Endothelial cell of umbilical vein (primary cell): ENCODE results near the gene SIGLEC8. TPM values are rescaled to one million over a fixed set of nuclear protein-coding genes. Genes with fewer than 3 reads are reported as not detected.
A peak's percentile ranks its signal among the peaks of the same experiment; 100 is the strongest.

ENCODE experiments used
- BruUV-seq: library from RNA; stranded (reverse); fragments of 400-500 nt; replicated peaks from 2 replicates; lab custom pipeline; 2021; lab: Mats Ljungman, UMichigan
- CTCF ChIA-PET: fragments of 300-600, 350-600 bp; sonication (Branson Sonifier 250); formaldehyde crosslinking; loops from one replicate; lab custom pipeline; 2021; ENCODE audit warnings: antibody characterized with exemption, inconsistent platforms; lab: Charles Lee
- POLR2A ChIA-PET: fragments of 300-600, 350-600 bp; sonication (Branson Sonifier 250); formaldehyde crosslinking; loops from one replicate; lab custom pipeline; 2021; ENCODE audit warnings: antibody characterized with exemption, inconsistent platforms; lab: Charles Lee
- DNase-seq: peaks from one replicate; pipeline ENCODE4 v3.0.0-alpha.2; 2011; ENCODE audit warnings: low read depth, low spot score
- FAIRE-seq: peaks from 2 replicates; lab custom pipeline; 2011; peaks lifted over from hg19 to GRCh38; lab: Jason Lieb, UNC
- H2AFZ ChIP-seq: 2 replicates; pipeline ENCODE4 v1.6.0; 2012; ENCODE audit warnings: low read depth, low read length, control low read depth, inconsistent platforms
- H3K27ac ChIP-seq: 2 replicates; pipeline ENCODE4 v1.5.1; 2011; ENCODE audit warnings: low read depth, mild to moderate bottlenecking, control low read depth, low read length, moderate library complexity; ENCODE audit not compliant: insufficient read depth
- H3K27me3 ChIP-seq, 2 experiments: 2 replicates each; pipeline versions ENCODE4 v1.6.0 to v1.6.1; 2011; ENCODE audit warnings: low read length in 2 of 2, mixed read lengths in 1 of 2; ENCODE audit not compliant: control insufficient read depth in 2 of 2, insufficient read depth in 2 of 2
- H3K36me3 ChIP-seq, 2 experiments: 2 replicates in 1 of 2; 3 replicates in 1 of 2; pipeline ENCODE4 v1.5.1; 2011; ENCODE audit warnings: low read length in 2 of 2, mild to moderate bottlenecking in 1 of 2, moderate library complexity in 1 of 2; ENCODE audit not compliant: control insufficient read depth in 2 of 2, insufficient read depth in 2 of 2; ENCODE audit errors: extremely low read depth in 1 of 2
- H3K4me1 ChIP-seq: 3 replicates; pipeline ENCODE4 v1.5.1; 2011; ENCODE audit warnings: mild to moderate bottlenecking, low read length; ENCODE audit not compliant: control insufficient read depth, insufficient read depth; ENCODE audit errors: extremely low read depth
- H3K4me2 ChIP-seq: 2 replicates; pipeline ENCODE4 v1.6.1; 2011; ENCODE audit warnings: low read length, control low read depth, mixed read lengths; ENCODE audit not compliant: insufficient read depth
- H3K4me3 ChIP-seq, 3 experiments: fragments of 200-600 bp in 1 of 3; sonication (generic), shearing (Covaris generic) in 1 of 3; replicated peaks in 1 of 3; 2 replicates each; pipeline ENCODE4 v1.5.1; 2011 to 2016; ENCODE audit warnings: control low read depth in 3 of 3, low read length in 3 of 3, mild to moderate bottlenecking in 2 of 3, inconsistent platforms in 1 of 3, low read depth in 1 of 3, moderate library complexity in 1 of 3; ENCODE audit not compliant: insufficient read depth in 1 of 3
- H3K79me2 ChIP-seq: 2 replicates; pipeline ENCODE4 v1.6.0; 2012; ENCODE audit warnings: low read length, inconsistent platforms; ENCODE audit not compliant: control insufficient read depth, insufficient read depth
- H3K9ac ChIP-seq: replicated peaks from 2 replicates; pipeline ENCODE3; 2011; ENCODE audit warnings: low read length, control low read depth; ENCODE audit not compliant: insufficient read depth; ENCODE audit errors: extremely low read depth
- H3K9me1 ChIP-seq: replicated peaks from 3 replicates; pipeline ENCODE4 v1.6.0; 2011; ENCODE audit warnings: mild to moderate bottlenecking, low read length; ENCODE audit not compliant: control insufficient read depth, insufficient read depth; ENCODE audit errors: extremely low read depth
- H3K9me3 ChIP-seq: replicated peaks from 2 replicates; pipeline ENCODE4 v1.5.1; 2012; ENCODE audit warnings: low read length, inconsistent platforms; ENCODE audit not compliant: control insufficient read depth, insufficient read depth
- H4K20me1 ChIP-seq: replicated peaks from 2 replicates; pipeline ENCODE3; 2011; ENCODE audit warnings: mild to moderate bottlenecking, low read length; ENCODE audit not compliant: control insufficient read depth, insufficient read depth; ENCODE audit errors: extremely low read depth
- EZH2 ChIP-seq: IDR thresholded peaks from 2 replicates; pipeline ENCODE4 v1.6.1; 2012; ENCODE audit warnings: borderline replicate concordance, low read depth, mild to moderate bottlenecking, moderate library complexity, low read length, inconsistent platforms; ENCODE audit not compliant: severe bottlenecking
- FOS ChIP-seq: IDR thresholded peaks from 2 replicates; pipeline ENCODE4 v1.6.1; 2011; ENCODE audit warnings: mild to moderate bottlenecking, low read length, moderate library complexity, borderline replicate concordance; ENCODE audit not compliant: insufficient read depth
- JUN ChIP-seq: IDR thresholded peaks from 2 replicates; pipeline ENCODE4 v1.6.1; 2011; ENCODE audit warnings: borderline replicate concordance, low read depth; ENCODE audit not compliant: insufficient read length, insufficient read depth
- MYC ChIP-seq: IDR thresholded peaks from one replicate; pipeline ENCODE4 v1.6.1; 2011; ENCODE audit warnings: mild to moderate bottlenecking, low read depth, low read length
- POLR2A ChIP-seq: IDR thresholded peaks from 2 replicates; pipeline ENCODE4 v1.6.1; 2012; ENCODE audit warnings: low read depth, mild to moderate bottlenecking, control low read depth, low read length
- dilution Hi-C: fragments of 300-500 bp; cut with MboI; formaldehyde crosslinking; loops from one replicate; pipeline ENCODE4 v1.15.0; 2019; ENCODE audit warnings: low sequenced_read_pairs; ENCODE audit not compliant: extremely low pct_ligation_motif_present
- intact Hi-C: fragments of 100-400 bp; cut with micrococcal nuclease; formaldehyde crosslinking; loops from one replicate; pipeline ENCODE4 v1.10.0; 2022
- polyA plus RNA-seq, 4 experiments: library from polyadenylated mRNA; depleted of rRNA in 3 of 4; stranded (reverse) in 3 of 4; unstranded in 1 of 4; fragments of >200 nt; gene quantifications; 2 replicates each; pipeline versions ENCODE4 v1.2.1 to v1.2.3, GENCODE V29; 2011 to 2012; ENCODE audit warnings: missing spikeins in 1 of 4
- total RNA-seq: library from RNA; stranded (reverse); gene quantifications from 2 replicates; pipeline ENCODE4 v1.2.3, GENCODE V29; 2021
- TF ChIP-seq, protein P1 (sequence below), 2 donors: IDR thresholded peaks; 1 replicate in 1 of 2; 2 replicates in 1 of 2; pipeline ENCODE4 v1.5.1; 2011; ENCODE audit warnings: low read length in 2 of 2, mild to moderate bottlenecking in 2 of 2, moderate library complexity in 2 of 2, control low read depth in 1 of 2, inconsistent platforms in 1 of 2, low read depth in 1 of 2; ENCODE audit not compliant: insufficient read depth in 1 of 2; ENCODE audit errors: extremely low read depth in 1 of 2

SIGLEC8 gene
- total and polyA plus RNA-seq, 2 donors (not counting 3 experiments of a cell fraction or from before 2014, with no cell fraction given), result not detected

DNA sequence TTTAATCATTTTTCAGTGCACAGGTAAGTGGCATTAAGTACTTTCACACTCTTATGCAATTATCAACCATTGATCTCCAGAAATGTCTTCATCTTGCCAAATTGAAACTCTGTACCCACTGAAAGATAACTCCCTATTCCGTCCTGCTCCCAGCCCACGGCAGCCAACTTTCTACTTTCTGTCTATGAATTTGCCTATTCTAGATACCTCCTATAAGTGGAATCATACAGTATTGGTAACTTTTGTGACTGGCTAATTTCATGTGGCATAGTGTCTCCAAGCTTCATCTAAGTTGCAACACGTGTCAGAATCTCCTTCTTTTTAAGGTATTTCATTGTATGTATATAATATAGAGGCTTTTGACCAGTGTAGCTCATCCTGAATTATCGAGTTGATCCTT is 14.4 kb upstream of the SIGLEC8 start:
- no peaks in the 10 kb centered on the region for H3K9me3 ChIP-seq
- no peaks in the 10 kb centered on the region for H3K36me3 ChIP-seq
- intact Hi-C loops (loop anchor here (1.0 to 2.0 kb wide), 5 partner anchors 43 to 306 kb away; no protein-coding TSS in a partner anchor), dilution Hi-C loops (no loop called here)
- no peaks in the 10 kb centered on the region for H3K79me2 ChIP-seq
- H3K27ac ChIP-seq, result no peak overlapping the region
- H4K20me1 ChIP-seq, result no peaks in the 10 kb centered on the region
- CTCF ChIA-PET, result interaction anchor here (0.6 to 10.3 kb wide), 17 partner anchors 9 to 307 kb away, joined by 3 to 414 read pairs (median 4); no protein-coding TSS in a partner anchor
- DNase-seq (no peak), FAIRE-seq (no peak)
- no peak overlapping the region for H3K9ac ChIP-seq
- H3K9me1 ChIP-seq, result no peaks in the 10 kb centered on the region
- no peak overlapping the region for H3K4me3 ChIP-seq
- TF ChIP-seq JUN (no peak), EZH2 (no peak), POLR2A (no peak)
- TF ChIP-seq, protein P1, sequence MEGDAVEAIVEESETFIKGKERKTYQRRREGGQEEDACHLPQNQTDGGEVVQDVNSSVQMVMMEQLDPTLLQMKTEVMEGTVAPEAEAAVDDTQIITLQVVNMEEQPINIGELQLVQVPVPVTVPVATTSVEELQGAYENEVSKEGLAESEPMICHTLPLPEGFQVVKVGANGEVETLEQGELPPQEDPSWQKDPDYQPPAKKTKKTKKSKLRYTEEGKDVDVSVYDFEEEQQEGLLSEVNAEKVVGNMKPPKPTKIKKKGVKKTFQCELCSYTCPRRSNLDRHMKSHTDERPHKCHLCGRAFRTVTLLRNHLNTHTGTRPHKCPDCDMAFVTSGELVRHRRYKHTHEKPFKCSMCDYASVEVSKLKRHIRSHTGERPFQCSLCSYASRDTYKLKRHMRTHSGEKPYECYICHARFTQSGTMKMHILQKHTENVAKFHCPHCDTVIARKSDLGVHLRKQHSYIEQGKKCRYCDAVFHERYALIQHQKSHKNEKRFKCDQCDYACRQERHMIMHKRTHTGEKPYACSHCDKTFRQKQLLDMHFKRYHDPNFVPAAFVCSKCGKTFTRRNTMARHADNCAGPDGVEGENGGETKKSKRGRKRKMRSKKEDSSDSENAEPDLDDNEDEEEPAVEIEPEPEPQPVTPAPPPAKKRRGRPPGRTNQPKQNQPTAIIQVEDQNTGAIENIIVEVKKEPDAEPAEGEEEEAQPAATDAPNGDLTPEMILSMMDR (IDR thresholded peaks at IDR 0.05; ENCODE audit: extremely low read depth in 1 of 2, insufficient read depth in 1 of 2, low read depth in 1 of 2, low read length in 2 of 2), result no peak
- no peaks in the 10 kb centered on the region for H3K27me3 ChIP-seq
- no peak overlapping the region for H2AFZ ChIP-seq
- POLR2A ChIA-PET, result no interaction called here
- H3K4me1 ChIP-seq, result peaks cover 4% of the 10 kb centered on the region
- no peak overlapping the region for H3K4me2 ChIP-seq
- BruUV-seq, result no TSS peak

DNA sequence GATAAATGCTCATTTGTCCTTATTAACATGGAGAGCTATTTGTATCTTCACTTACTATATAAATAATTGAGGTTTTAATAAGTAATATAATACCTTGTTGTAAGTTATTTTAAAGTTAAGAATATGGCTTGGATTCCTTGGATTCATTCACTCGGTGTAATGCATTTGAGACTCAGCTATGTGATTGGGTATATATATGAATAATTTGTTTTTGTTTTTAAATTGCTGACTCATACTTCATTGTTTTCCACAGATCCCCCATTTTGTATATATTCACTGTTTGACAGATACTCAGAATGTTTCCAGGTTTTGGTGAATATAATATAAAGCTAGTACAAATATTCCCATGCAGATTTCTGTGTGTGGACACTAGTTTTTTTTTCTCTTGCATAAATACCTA is 13.3 kb upstream of the SIGLEC8 start:
- H3K9ac ChIP-seq, result no peak overlapping the region
- dilution Hi-C loops (no loop called here), intact Hi-C loops (no loop called here)
- H3K36me3 ChIP-seq, result no peaks in the 10 kb centered on the region
- no TSS peak for BruUV-seq
- H3K79me2 ChIP-seq, result no peaks in the 10 kb centered on the region
- H2AFZ ChIP-seq, result no peak overlapping the region
- no peaks in the 10 kb centered on the region for H3K27me3 ChIP-seq
- no peaks in the 10 kb centered on the region for H3K9me1 ChIP-seq
- ChIA-PET POLR2A (no interaction called here), CTCF (interaction anchor here (0.9 to 10.3 kb wide), 10 partner anchors 9 to 306 kb away, joined by 3 to 414 read pairs (median 6); no protein-coding TSS in a partner anchor)
- H3K4me2 ChIP-seq, result no peak overlapping the region
- H3K9me3 ChIP-seq, result no peaks in the 10 kb centered on the region
- FAIRE-seq, result no peak
- H3K27ac ChIP-seq, result no peak overlapping the region
- peak; percentile 22 for TF ChIP-seq FOS
- no peak for TF ChIP-seq EZH2
- no peak for TF ChIP-seq MYC
- no peak for TF ChIP-seq POLR2A
- no peak overlapping the region for H3K4me3 ChIP-seq
- H3K4me1 ChIP-seq, result peaks cover 4% of the 10 kb centered on the region
- DNase-seq, result no peak
- H4K20me1 ChIP-seq, result no peaks in the 10 kb centered on the region
